HCT116 (cell line): ENCODE results near the gene APOL3. TPM values are rescaled to one million over a fixed set of nuclear protein-coding genes. Genes with fewer than 3 reads are reported as not detected.

Experiments
- ATAC-seq: fragments of 200-7000 bp; cut with Tn5 transposase; 2 replicates; pipeline ENCODE4 v1.9.1; 2020; ENCODE audit warnings: mild to moderate bottlenecking, moderate library complexity
- BruUV-seq: library from RNA; stranded (reverse); fragments of 400-500 nt; replicated peaks from 2 replicates; lab custom pipeline; 2021; lab: Mats Ljungman, UMichigan
- CTCF ChIA-PET: fragments of 300-600 bp; sonication (Branson Sonifier 250); formaldehyde crosslinking; loops from one replicate; lab custom pipeline; 2021; ENCODE audit warnings: antibody characterized with exemption; lab: Charles Lee
- POLR2A ChIA-PET: fragments of 300-600, 350-600 bp; sonication (Branson Sonifier 250); formaldehyde crosslinking; loops from one replicate; lab custom pipeline; 2021; ENCODE audit warnings: antibody characterized with exemption; lab: Charles Lee
- RAD21 ChIA-PET, 2 experiments: fragments of 300-600 bp; sonication (Branson Sonifier 250); formaldehyde crosslinking; loops; one replicate each; lab custom pipeline; 2023; ENCODE audit warnings: low total read pairs in 2 of 2; ENCODE audit not compliant: uncharacterized antibody in 2 of 2, unreplicated experiment in 2 of 2, low non-redundant PET in 1 of 2; lab: Charles Lee
- DNase-seq: peaks from one replicate; pipeline ENCODE4 v3.0.0-alpha.2; 2010; ENCODE audit warnings: low read depth, low spot score
- H2AFZ ChIP-seq: fragments of 200-600 bp; shearing (Covaris generic), sonication (generic); 2 replicates; pipeline ENCODE4 v1.6.1; 2017; ENCODE audit warnings: low read depth, mixed run types, mixed read lengths, antibody characterized with exemption, low read length; ENCODE audit not compliant: poor library complexity, severe bottlenecking
- H3K27ac ChIP-seq: 2 replicates; pipeline ENCODE4 v1.5.1; 2012; ENCODE audit warnings: low read depth, low read length
- H3K27me3 ChIP-seq: fragments of 200-600 bp; sonication (generic); 2 replicates; pipeline ENCODE4 v1.6.1; 2016; ENCODE audit warnings: mixed run types, low read length, mixed read lengths; ENCODE audit not compliant: insufficient read depth
- H3K36me3 ChIP-seq, 2 experiments: fragments of 200-500 bp in 1 of 2; fragments of 200-600 bp in 1 of 2; sonication (Bioruptor generic) in 1 of 2; sonication (generic) in 1 of 2; 2 replicates each; pipeline versions ENCODE4 v1.5.1 to v1.6.1; 2014 to 2016; ENCODE audit warnings: low read length in 2 of 2, inconsistent platforms in 1 of 2, mixed read lengths in 1 of 2, mixed run types in 1 of 2; ENCODE audit not compliant: insufficient read depth in 2 of 2, control insufficient read depth in 1 of 2
- H3K4me1 ChIP-seq, 2 experiments: fragments of 200-600 bp in 1 of 2; sonication (generic) in 1 of 2; 2 replicates each; pipeline versions ENCODE4 v1.5.1 to v1.6.1; 2012 to 2017; ENCODE audit warnings: low read length in 2 of 2, inconsistent platforms in 1 of 2, mild to moderate bottlenecking in 1 of 2, mixed read lengths in 1 of 2, mixed run types in 1 of 2, moderate library complexity in 1 of 2; ENCODE audit not compliant: insufficient read depth in 2 of 2, control insufficient read depth in 1 of 2
- H3K4me2 ChIP-seq: fragments of 200-600 bp; sonication (generic); 2 replicates; pipeline ENCODE4 v1.6.1; 2017; ENCODE audit warnings: mixed run types, low read length, mixed read lengths
- H3K4me3 ChIP-seq, 2 experiments: fragments of 200-600 bp in 1 of 2; sonication (generic) in 1 of 2; replicated peaks in 1 of 2; 2 replicates each; pipeline ENCODE4 v1.5.1; 2011 to 2016; ENCODE audit warnings: low read length in 2 of 2, control low read depth in 1 of 2, low read depth in 1 of 2, mild to moderate bottlenecking in 1 of 2, mixed read lengths in 1 of 2, mixed run types in 1 of 2
- H3K79me2 ChIP-seq: fragments of 200-600 bp; sonication (generic); 2 replicates; pipeline ENCODE4 v1.6.1; 2017; ENCODE audit warnings: mild to moderate bottlenecking, mixed run types, low read length, moderate library complexity, mixed read lengths; ENCODE audit not compliant: insufficient read depth
- H3K9ac ChIP-seq: fragments of 200-600 bp; sonication (generic); 2 replicates; pipeline ENCODE4 v1.6.1; 2016; ENCODE audit warnings: low read length, mixed read lengths
- H3K9me2 ChIP-seq: fragments of 200-600 bp; sonication (generic), shearing (Covaris generic); 2 replicates; pipeline ENCODE4 v1.6.1; 2017; ENCODE audit warnings: mixed run types, mild to moderate bottlenecking, moderate library complexity; ENCODE audit not compliant: insufficient read depth
- H3K9me3 ChIP-seq, 2 experiments: fragments of 200-500 bp in 1 of 2; fragments of 200-600 bp in 1 of 2; sonication (Bioruptor generic) in 1 of 2; sonication (generic) in 1 of 2; 2 replicates each; pipeline ENCODE4 v1.6.1; 2014 to 2017; ENCODE audit warnings: low read length in 2 of 2, mixed read lengths in 2 of 2, inconsistent platforms in 1 of 2, low read depth in 1 of 2, mild to moderate bottlenecking in 1 of 2, mixed run types in 1 of 2, moderate library complexity in 1 of 2; ENCODE audit not compliant: control insufficient read depth in 1 of 2, insufficient read depth in 1 of 2
- H4K20me1 ChIP-seq: fragments of 200-600 bp; sonication (generic), shearing (Covaris generic); 2 replicates; pipeline ENCODE4 v1.6.1; 2017; ENCODE audit warnings: mixed run types, mild to moderate bottlenecking, moderate library complexity; ENCODE audit not compliant: insufficient read depth
- CBX3 ChIP-seq: IDR thresholded peaks from 2 replicates; pipeline ENCODE4 v1.6.1; 2012; ENCODE audit warnings: low read depth
- ELF1 ChIP-seq: IDR thresholded peaks from 2 replicates; pipeline ENCODE4 v1.6.1; 2012; ENCODE audit warnings: low read depth, borderline replicate concordance
- EZH2 ChIP-seq: fragments of 200-600 bp; sonication (generic); IDR thresholded peaks from 2 replicates; pipeline ENCODE4 v1.6.1; 2017; ENCODE audit warnings: antibody characterized with exemption, mixed run types
- EZH2phosphoT487 ChIP-seq: fragments of 200-600 bp; IDR thresholded peaks from 2 replicates; pipeline ENCODE4 v1.6.1; 2018; ENCODE audit warnings: antibody characterized with exemption, borderline replicate concordance
- JUND ChIP-seq: IDR thresholded peaks from 2 replicates; pipeline ENCODE4 v1.6.1; 2012
- POLR2A ChIP-seq: IDR thresholded peaks from 2 replicates; pipeline ENCODE4 v1.7.0; 2011; ENCODE audit warnings: borderline replicate concordance; ENCODE audit not compliant: insufficient read depth, insufficient read length; ENCODE audit errors: extremely low read depth
- POLR2AphosphoS5 ChIP-seq: IDR thresholded peaks from 2 replicates; pipeline ENCODE4 v1.6.1; 2011; ENCODE audit warnings: mild to moderate bottlenecking, low read depth, low read length, moderate library complexity
- RAD21 ChIP-seq: IDR thresholded peaks from 2 replicates; pipeline ENCODE4 v1.6.1; 2012; ENCODE audit warnings: low read depth, mild to moderate bottlenecking
- SIN3A ChIP-seq: IDR thresholded peaks from 2 replicates; pipeline ENCODE4 v1.6.1; 2012; ENCODE audit warnings: low read depth
- SP1 ChIP-seq: IDR thresholded peaks from 2 replicates; pipeline ENCODE4 v1.6.1; 2012; ENCODE audit warnings: low read depth
- TCF7L2 ChIP-seq: IDR thresholded peaks from 2 replicates; pipeline ENCODE4 v1.7.0; 2011; ENCODE audit warnings: borderline replicate concordance, inconsistent platforms; ENCODE audit not compliant: insufficient read depth, insufficient read length; ENCODE audit errors: extremely low read depth
- YY1 ChIP-seq: IDR thresholded peaks from 2 replicates; pipeline ENCODE4 v1.6.1; 2011; ENCODE audit warnings: low read length, low read depth, moderate library complexity, mild to moderate bottlenecking; ENCODE audit not compliant: insufficient replicate concordance; ENCODE audit errors: extremely low read depth
- intact Hi-C: fragments of 100-400 bp; cut with micrococcal nuclease; formaldehyde crosslinking; loops from 2 replicates; pipeline ENCODE4 v1.10.0; 2022
- total RNA-seq: library from RNA; stranded (reverse); gene quantifications from one replicate; pipeline ENCODE4 v1.2.1, GENCODE V29; 2021; ENCODE audit not compliant: unreplicated experiment
- TF ChIP-seq, protein P1 (sequence below): IDR thresholded peaks from 2 replicates; pipeline ENCODE4 v1.6.1; 2011; ENCODE audit warnings: mild to moderate bottlenecking, low read length, moderate library complexity; ENCODE audit not compliant: insufficient replicate concordance; ENCODE audit errors: extremely low read depth
- TF ChIP-seq, protein P2 (sequence below): IDR thresholded peaks from 2 replicates; pipeline ENCODE4 v1.6.1; 2012; ENCODE audit warnings: low read depth
- TF ChIP-seq, protein P3 (sequence below), 3 experiments: fragments of 200-600 bp in 1 of 3; sonication (generic) in 1 of 3; IDR thresholded peaks in 2 of 3; conservative IDR thresholded peaks in 1 of 3; 2 replicates each; pipeline ENCODE4 v1.5.1; 2012 to 2017; ENCODE audit warnings: low read depth in 2 of 3, low read length in 2 of 3, antibody characterized with exemption in 1 of 3, borderline replicate concordance in 1 of 3, control low read depth in 1 of 3, mild to moderate bottlenecking in 1 of 3, mixed read lengths in 1 of 3, mixed run types in 1 of 3, moderate library complexity in 1 of 3; ENCODE audit not compliant: insufficient read depth in 1 of 3

APOL3 gene
- total RNA-seq, 1 experiment from 2014 or later, result 0.49 TPM

DNA sequence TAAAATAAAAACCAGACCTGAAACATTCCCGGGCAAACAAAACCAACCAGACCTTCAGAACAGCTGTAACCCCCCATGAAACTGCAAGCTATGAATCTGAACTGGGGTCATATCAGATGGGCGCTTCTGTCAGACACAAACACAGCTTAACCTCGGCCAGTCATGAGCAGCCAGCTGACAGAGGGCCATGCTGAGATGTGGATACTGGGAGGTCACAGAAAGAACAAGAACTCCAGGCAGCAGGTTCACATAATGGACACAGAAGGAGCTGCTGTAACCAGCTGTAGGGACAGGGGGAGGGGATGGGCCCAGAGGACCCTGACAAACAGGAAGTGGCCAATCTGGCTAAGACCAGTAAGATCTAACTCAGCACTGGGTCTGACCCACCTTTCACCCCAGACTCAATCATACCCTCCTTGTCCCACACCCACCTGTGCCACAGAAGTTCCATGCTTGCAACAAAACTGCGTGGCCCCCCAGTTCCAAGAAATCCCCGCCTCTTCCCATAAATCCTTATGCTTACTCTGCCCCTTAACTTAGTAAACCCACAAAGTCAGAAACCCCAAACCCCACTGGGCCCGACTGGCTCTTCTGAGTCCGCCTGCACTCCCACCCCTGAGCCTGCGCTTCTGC lies 37.1 kb upstream of the APOL3 start:
- Histone ChIP-seq H3K9ac (no peak overlapping the region), H3K4me2 (no peak overlapping the region), H3K36me3 (no peaks in the 10 kb centered on the region), H3K9me2 (no peaks in the 10 kb centered on the region), H3K27ac (no peak overlapping the region), H3K4me1 (no peaks in the 10 kb centered on the region), H2AFZ (no peak overlapping the region), H3K9me3 (no peaks in the 10 kb centered on the region), H3K4me3 (no peak overlapping the region), H3K27me3 (no peaks in the 10 kb centered on the region), H3K79me2 (no peaks in the 10 kb centered on the region), H4K20me1 (no peaks in the 10 kb centered on the region)
- intact Hi-C loops, result loop anchor here (5.0 kb wide), 2 partner anchors 40 to 80 kb away; partner anchors contain the start of gene APOL2
- DNase-seq, result no peak
- no peak for ATAC-seq
- BruUV-seq, result no TSS peak
- ChIA-PET CTCF (interaction anchor here (1.6 kb wide), 1 partner anchor 11 kb away, joined by 3 read pairs; no protein-coding TSS in a partner anchor), RAD21 (no interaction called here), POLR2A (no interaction called here)
- no peak for TF ChIP-seq ELF1
- no peak for TF ChIP-seq POLR2AphosphoS5
- TF ChIP-seq, protein P1, sequence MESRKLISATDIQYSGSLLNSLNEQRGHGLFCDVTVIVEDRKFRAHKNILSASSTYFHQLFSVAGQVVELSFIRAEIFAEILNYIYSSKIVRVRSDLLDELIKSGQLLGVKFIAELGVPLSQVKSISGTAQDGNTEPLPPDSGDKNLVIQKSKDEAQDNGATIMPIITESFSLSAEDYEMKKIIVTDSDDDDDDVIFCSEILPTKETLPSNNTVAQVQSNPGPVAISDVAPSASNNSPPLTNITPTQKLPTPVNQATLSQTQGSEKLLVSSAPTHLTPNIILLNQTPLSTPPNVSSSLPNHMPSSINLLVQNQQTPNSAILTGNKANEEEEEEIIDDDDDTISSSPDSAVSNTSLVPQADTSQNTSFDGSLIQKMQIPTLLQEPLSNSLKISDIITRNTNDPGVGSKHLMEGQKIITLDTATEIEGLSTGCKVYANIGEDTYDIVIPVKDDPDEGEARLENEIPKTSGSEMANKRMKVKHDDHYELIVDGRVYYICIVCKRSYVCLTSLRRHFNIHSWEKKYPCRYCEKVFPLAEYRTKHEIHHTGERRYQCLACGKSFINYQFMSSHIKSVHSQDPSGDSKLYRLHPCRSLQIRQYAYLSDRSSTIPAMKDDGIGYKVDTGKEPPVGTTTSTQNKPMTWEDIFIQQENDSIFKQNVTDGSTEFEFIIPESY, result no peak
- no peak for TF ChIP-seq SIN3A
- TF ChIP-seq, protein P2, sequence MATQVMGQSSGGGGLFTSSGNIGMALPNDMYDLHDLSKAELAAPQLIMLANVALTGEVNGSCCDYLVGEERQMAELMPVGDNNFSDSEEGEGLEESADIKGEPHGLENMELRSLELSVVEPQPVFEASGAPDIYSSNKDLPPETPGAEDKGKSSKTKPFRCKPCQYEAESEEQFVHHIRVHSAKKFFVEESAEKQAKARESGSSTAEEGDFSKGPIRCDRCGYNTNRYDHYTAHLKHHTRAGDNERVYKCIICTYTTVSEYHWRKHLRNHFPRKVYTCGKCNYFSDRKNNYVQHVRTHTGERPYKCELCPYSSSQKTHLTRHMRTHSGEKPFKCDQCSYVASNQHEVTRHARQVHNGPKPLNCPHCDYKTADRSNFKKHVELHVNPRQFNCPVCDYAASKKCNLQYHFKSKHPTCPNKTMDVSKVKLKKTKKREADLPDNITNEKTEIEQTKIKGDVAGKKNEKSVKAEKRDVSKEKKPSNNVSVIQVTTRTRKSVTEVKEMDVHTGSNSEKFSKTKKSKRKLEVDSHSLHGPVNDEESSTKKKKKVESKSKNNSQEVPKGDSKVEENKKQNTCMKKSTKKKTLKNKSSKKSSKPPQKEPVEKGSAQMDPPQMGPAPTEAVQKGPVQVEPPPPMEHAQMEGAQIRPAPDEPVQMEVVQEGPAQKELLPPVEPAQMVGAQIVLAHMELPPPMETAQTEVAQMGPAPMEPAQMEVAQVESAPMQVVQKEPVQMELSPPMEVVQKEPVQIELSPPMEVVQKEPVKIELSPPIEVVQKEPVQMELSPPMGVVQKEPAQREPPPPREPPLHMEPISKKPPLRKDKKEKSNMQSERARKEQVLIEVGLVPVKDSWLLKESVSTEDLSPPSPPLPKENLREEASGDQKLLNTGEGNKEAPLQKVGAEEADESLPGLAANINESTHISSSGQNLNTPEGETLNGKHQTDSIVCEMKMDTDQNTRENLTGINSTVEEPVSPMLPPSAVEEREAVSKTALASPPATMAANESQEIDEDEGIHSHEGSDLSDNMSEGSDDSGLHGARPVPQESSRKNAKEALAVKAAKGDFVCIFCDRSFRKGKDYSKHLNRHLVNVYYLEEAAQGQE, result no peak
- TF ChIP-seq YY1, result no peak
- no peak for TF ChIP-seq SP1
- no peak for TF ChIP-seq RAD21
- no peak for TF ChIP-seq EZH2
- no peak for TF ChIP-seq POLR2A
- TF ChIP-seq CBX3, result no peak
- TF ChIP-seq, protein P3, sequence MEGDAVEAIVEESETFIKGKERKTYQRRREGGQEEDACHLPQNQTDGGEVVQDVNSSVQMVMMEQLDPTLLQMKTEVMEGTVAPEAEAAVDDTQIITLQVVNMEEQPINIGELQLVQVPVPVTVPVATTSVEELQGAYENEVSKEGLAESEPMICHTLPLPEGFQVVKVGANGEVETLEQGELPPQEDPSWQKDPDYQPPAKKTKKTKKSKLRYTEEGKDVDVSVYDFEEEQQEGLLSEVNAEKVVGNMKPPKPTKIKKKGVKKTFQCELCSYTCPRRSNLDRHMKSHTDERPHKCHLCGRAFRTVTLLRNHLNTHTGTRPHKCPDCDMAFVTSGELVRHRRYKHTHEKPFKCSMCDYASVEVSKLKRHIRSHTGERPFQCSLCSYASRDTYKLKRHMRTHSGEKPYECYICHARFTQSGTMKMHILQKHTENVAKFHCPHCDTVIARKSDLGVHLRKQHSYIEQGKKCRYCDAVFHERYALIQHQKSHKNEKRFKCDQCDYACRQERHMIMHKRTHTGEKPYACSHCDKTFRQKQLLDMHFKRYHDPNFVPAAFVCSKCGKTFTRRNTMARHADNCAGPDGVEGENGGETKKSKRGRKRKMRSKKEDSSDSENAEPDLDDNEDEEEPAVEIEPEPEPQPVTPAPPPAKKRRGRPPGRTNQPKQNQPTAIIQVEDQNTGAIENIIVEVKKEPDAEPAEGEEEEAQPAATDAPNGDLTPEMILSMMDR (IDR thresholded peaks at IDR 0.05 in 2 of 3, conservative IDR thresholded peaks at IDR 0.05 in 1 of 3; ENCODE audit: borderline replicate concordance in 1 of 3, insufficient read depth in 1 of 3, low read depth in 2 of 3, low read length in 2 of 3), result no peak
- TF ChIP-seq JUND, result no peak
- no peak for TF ChIP-seq EZH2phosphoT487
- no peak for TF ChIP-seq TCF7L2
